ENCODE measurements around the gene TTC39B.

The TTC39B gene

DNA sequence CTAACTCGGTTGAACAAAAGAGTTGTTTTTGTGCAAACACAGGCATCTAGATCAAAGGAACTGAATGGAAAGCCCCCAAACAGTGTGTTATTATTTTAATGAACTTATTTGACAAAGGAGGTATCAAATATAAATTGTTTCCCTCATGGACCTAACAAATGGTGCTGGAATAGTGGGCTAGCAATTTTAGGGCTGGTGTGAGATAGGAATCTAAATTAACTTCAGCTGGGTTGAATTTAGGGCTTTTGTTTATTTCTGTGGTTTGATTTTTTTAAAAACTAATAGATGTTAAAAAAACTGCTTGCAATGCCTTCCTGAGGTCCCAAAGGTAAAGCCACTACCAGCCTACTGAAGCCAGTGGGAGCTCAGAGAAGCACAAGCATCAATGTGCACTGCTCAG lies 42.1 kb downstream of the TTC39B start:
- no peak for TF ChIP-seq CTCF (IDR thresholded peaks at IDR 0.05; ENCODE audit: low read depth, low read length)
- no peak overlapping the region for H3K4me3 ChIP-seq (ENCODE audit: low read depth, low read length)

DNA sequence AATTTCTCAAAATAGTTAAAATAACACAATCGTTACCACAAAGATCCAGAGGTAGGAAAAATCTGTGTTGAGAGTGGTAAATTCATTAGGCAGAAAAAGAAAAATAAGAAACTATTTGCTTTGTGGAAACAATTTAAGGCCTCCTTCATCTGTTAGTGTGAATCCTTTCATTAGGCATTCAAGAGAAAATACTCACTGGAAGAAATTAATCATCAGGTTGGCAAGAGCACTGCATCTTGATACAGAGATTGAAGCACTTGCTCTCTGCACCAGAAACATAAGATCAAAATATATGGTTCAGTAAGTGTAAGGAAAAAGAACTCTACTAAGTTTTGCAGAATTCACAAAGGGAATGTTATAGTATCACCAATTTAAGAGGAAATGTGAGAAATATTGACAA lies 44.4 kb downstream of the TTC39B start:
- H3K4me3 ChIP-seq (ENCODE audit: low read depth, low read length), result no peak overlapping the region
- TF ChIP-seq CTCF (IDR thresholded peaks at IDR 0.05; ENCODE audit: low read depth, low read length), result no peak

- no peak for TF ChIP-seq CTCF (IDR thresholded peaks at IDR 0.05; ENCODE audit: low read depth, low read length)
- H3K4me3 ChIP-seq (ENCODE audit: low read depth, low read length), result no peak overlapping the region
Measured at GRCh38 chr9:15256426-15256825, 50.6 kb downstream of the TTC39B start.

DNA sequence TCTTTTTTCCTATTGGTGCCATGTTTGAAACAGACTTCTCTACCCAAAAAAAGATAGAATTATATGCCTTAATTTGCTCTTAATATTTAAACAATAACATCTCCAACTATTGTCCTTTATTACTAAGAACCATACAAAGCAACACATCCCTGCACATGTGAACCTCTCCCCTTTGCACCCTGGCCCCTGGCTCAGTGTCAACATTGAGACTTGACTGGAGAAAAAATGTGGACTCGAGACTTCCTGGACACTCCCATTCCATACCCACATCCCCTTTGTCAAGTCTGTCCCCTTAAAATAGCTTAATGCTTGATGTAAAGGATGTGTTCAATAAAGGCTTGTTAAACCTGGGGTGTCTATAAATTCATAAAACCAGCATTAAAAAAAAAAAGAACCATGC lies 53.2 kb downstream of the TTC39B start:
- H3K4me3 ChIP-seq (ENCODE audit: low read depth, low read length), result no peak overlapping the region
- TF ChIP-seq CTCF (IDR thresholded peaks at IDR 0.05; ENCODE audit: low read depth, low read length), result no peak

DNA sequence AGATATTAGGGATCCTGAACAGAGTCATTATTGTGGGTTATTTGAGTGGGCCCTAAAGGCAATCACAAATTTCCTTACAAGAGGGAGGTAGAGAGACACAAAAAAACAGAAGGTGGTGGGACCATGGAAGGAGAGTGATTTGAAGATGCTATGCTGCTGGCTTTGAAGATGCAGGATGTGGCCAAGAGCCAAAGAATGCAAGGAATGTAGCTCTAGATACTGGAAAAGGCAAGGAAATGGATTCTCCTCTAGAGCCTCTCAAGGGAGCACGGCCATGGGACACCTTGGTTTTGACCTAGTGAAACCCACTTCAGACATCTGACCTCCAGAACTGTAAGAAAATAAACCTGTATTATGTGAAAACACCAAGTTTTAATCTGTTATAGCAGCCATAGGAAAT lies 53.8 kb downstream of the TTC39B start:
- no peak for TF ChIP-seq CTCF (IDR thresholded peaks at IDR 0.05; ENCODE audit: low read depth, low read length)

GRCh38 chr9:15249981-15250380 lies 57.0 kb downstream of the TTC39B start:
- TF ChIP-seq CTCF (IDR thresholded peaks at IDR 0.05; ENCODE audit: low read depth, low read length), result no peak

More for the DNA sequence above, 53.8 kb downstream of the TTC39B start:
- no peak overlapping the region for H3K4me3 ChIP-seq (ENCODE audit: low read depth, low read length)

DNA sequence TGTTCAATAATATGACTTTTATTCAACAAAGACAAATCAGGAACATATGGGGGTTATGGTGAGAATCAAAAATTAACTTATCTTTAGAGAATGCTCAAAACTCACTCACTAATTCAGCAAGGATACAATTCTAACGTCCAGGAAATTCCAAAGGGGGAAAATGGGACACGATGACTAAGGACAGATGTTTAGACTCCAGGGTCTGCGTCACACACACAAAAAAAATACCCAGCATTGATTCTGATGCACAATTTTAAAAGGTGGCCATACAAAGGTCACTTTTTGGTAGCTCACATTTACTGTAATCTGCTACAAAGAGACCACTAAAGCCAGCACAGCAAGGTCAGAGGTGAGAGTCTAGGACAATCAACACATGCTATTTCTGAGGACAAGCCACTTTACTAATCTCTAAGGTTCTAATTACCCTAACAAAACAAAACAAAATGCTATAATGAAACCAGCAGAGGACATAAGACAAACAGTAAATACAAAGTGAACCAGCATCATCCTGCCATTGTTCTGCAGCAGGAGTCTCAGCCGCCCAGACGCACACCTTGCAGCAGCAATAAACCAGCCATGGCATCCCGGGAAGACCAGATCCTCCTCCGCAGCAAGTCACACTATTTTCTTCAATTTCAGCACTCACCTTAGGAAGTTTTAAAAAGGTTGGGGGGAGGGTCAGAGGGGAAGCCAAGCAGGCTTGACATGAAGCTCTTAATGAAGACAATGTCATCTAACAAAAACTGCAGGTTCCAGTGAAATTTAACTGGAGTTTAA lies 57.8 kb downstream of the TTC39B start:
- peak overlapping the region; percentile 29 for H3K4me3 ChIP-seq (ENCODE audit: low read depth, low read length)
- TF ChIP-seq CTCF (IDR thresholded peaks at IDR 0.05; ENCODE audit: low read depth, low read length), result no peak

More at GRCh38 chr9:15249981-15250380, 57.0 kb downstream of the TTC39B start:
- H3K4me3 ChIP-seq (ENCODE audit: low read depth, low read length), result no peak overlapping the region

Data from WI38 (cell line).